OCI-LY7 (cell line): ENCODE results near the gene RMND1.

Experiments
- EZH2phosphoT487 ChIP-seq: fragments of 200-600 bp; sonication (generic); IDR thresholded peaks from 2 replicates; pipeline ENCODE4 v1.6.1; 2018; ENCODE audit warnings: low read depth, borderline replicate concordance, mild to moderate bottlenecking, mixed run types, antibody characterized with exemption, low read length, moderate library complexity, mixed read lengths
- TF ChIP-seq, protein P1 (sequence below): fragments of 200-600 bp; sonication (generic); conservative IDR thresholded peaks from 2 replicates; pipeline ENCODE4 v1.5.1; 2014; ENCODE audit warnings: mild to moderate bottlenecking, antibody characterized with exemption, low read length, moderate library complexity, mixed read lengths

DNA sequence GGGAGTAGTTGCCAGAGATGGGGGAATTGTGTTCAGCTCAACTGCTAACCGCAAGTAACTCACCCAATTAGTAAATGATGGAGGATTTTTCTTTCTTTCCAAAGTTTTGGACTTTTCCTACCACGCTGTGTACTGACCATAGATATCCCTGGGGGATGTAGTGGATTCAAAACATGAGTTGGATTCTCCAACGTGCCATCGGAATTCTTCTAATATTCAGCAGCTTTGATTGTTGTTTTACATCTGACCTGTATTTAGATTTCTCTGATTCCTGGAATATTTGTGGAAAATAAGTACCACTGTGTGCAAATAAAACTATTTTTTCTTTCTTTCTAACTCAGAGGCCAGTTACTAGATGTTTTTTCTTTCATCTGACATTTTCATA, 43.0 kb upstream of the RMND1 start:
- TF ChIP-seq, protein P1, sequence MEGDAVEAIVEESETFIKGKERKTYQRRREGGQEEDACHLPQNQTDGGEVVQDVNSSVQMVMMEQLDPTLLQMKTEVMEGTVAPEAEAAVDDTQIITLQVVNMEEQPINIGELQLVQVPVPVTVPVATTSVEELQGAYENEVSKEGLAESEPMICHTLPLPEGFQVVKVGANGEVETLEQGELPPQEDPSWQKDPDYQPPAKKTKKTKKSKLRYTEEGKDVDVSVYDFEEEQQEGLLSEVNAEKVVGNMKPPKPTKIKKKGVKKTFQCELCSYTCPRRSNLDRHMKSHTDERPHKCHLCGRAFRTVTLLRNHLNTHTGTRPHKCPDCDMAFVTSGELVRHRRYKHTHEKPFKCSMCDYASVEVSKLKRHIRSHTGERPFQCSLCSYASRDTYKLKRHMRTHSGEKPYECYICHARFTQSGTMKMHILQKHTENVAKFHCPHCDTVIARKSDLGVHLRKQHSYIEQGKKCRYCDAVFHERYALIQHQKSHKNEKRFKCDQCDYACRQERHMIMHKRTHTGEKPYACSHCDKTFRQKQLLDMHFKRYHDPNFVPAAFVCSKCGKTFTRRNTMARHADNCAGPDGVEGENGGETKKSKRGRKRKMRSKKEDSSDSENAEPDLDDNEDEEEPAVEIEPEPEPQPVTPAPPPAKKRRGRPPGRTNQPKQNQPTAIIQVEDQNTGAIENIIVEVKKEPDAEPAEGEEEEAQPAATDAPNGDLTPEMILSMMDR: no peak
- TF ChIP-seq EZH2phosphoT487: no peak
